ENCODE results near the gene RAB44.

RAB44 gene

DNA sequence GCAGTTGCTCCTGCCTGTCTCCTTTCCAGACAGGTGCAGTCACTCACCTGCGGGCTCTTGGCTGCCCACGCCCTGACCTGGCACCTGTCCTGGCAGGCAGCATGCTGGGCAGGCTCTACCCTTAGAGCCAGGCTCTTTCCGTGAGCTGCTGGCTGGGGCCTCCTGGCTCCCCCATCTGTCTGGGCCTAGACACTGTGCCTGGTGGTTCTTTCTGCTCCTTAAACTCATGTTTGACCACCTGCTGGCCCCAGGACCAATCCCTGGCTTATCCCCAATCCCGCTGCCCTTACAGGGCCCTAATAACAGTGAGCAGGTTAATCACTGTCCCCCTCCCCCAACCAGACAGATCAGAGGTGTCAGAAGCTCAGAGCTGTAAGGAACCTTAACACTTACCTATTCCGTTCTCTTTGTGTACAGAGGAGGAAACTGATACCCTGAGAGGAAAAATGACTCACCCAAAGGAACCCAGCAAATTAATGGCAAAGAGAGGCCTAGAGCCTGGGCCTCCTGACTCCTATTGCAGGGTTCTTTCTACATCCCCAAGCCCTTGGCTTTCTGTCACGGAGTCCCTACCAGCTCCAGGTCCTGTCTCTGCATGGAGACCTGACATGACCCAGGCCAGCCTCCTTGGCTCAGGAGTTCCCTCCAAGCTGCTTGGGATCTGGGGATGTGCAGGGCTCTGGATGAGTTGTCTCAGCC is 54.7 kb downstream of the RAB44 start:
- peak; percentile 52 for DNase-seq (ENCODE audit: low read depth)

DNA sequence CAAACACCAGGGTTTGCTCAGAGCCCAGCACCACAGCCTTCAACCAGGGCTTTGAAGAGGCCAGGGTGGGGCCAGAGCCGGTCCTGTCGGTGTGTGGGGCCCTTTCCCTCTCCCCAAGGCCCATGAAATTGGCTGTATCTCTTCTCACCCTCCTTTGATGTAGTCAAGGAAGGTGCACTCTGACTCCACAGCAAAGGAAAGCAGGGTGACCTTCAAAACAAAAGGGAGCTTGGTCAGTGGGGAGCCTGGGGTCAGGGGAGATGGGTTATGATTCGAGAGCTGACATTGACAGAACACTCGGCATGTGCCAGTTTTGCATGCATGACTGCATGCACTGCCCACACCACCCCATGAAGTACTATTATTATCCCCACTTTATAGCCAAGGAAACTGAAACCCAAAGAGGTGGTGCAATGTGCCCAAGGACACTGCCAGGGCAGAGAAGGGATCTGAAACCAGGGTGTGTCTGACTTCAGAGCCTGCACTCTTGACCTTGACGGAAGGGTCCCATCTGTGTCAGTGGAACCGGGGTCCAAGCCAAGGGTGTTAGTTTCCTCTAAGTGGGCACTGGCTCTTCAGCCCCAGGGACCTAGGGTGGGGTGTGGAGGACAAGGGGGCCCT is 55.4 kb downstream of the RAB44 start:
- no peak for DNase-seq (ENCODE audit: low read depth)

DNA sequence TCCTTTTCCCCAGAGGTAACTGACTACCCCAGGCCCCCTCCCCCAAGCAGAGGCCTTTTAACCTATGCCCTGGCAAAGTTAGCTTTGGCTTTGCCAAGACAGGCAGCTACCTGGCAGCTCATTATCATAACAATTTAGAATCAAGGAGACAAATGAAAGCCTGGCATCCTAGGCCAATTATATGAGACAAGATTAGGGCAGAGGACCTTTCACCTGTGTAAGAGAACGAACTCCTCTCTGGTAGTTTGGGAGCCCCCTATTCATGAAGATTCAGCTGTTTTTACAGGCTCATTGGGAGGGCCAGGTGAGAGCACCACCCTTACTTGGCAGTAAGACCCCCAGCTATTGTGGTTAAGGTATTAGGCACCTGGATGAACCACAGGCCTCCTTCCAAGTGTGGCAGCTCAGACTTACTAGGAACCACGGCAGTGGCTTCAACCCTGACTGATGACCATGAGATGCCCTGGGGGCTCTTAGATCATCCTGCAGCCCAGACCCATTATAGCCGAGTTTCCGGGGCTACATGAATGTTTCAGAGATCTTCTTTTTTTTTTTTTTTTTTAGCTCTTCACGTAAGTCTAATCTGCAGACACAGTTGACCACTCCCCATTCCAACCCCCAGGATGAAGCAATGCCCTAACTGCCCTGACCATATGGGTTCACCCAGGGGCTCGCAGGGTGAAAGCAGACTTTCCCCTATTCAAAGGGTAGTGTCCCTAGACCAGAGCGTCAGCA is 56.2 kb downstream of the RAB44 start:
- DNase-seq (ENCODE audit: low read depth): peak; percentile 88

DNA sequence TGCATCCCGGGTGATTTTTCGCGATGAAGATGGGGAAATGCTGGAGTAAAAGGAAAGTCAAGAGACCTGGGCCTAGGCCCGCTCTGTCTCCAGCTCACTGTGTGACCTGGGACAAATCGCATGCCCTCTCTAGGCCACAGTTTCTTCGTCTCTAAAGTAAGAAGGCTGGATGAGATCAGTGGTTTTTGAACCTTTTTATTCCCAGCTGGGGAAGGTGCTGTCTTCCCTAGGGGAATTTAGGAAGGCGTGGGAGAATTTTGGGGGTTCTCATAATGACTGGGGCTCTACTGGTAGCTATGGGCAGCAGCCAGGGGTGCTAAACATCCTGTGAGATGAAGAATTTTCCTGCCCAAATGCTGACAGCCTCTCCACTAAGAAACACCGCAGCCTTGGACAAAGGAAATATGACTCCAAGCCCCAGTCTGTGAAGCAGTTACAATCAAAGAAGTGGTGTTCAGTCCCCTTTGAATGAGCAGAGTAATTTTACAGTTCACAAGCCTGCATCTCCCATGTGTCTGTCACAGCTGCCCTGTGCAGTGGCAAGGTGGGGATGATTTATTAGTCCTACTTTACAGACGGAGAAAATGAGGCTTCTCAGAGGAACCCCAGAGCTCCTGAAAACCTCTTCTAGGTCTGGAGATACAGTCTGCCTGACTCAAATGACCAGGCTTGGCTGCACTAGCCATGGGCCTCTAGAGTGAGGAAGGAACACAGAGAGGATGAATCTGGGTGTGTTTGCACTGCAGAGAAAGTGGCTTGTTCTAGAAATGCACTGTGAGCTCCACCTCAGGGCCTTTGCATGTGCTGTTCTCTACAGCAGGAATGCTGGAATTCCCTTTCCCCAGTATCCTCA is 57.2 kb downstream of the RAB44 start:
- DNase-seq (ENCODE audit: low read depth): peak; percentile 39

DNA sequence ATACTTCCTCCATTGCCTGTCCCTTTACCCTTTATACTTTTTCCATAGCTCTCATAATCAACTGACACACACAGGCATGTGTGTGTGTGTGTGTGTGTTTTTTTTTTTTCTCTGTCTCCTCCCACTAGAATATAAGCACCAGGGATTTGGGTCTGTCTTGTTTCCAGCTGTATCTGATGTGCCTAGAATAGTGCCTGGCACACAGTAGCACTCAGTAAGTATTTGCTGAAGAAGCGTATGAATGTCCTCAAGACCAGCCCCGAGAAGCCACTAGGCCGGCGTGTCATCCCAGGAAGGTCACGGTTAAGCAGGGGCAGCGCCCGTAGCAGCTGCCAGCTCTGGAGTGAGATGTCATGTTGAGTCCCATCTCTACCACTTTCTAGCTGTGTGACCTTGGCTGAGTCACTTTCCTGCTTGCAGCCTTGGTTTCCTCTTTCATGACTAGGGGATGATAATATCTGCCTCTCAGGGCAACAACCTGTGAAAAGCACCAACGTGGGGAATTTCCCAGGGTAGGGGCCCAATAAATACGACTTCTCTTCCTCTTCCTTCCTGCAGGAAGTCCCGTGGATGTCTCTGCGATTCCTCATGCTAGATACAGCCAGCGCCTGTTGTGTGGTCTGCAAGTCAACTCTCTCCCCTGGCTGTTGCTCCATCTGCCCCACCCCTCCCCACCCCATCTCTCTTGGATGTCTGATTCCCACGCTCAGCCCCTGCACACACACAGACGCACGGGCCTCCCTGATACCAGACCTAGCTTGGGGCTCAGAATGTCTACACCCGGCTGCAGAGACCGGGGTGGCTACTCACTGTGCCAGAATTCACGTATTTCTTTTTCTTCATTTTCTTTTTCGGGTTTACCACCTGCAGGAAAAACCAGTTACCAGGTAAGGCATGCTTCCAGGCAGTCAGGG is 58.1 kb downstream of the RAB44 start:
- peak; percentile 97 for DNase-seq (ENCODE audit: low read depth)

DNA sequence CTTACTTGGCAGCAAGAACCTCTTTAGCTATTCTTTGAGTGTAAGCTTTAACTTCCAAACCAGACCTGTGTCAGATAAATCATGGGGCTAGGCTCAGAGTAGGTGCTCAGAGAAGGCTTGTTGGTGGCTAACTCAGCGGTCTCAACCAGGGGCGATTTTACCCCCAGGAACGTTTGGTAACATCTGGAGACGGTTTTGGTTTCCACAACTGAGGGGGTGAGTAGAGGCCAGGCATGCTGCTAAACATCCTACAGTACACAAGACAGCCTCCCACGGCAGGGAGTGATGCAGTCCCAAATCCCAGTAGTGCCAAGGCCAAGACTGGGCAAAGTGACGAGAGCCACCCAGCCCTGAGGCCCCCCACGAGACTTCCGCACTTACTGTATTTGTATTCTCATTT is 59.2 kb downstream of the RAB44 start:
- no peak for DNase-seq (ENCODE audit: low read depth)

DNA sequence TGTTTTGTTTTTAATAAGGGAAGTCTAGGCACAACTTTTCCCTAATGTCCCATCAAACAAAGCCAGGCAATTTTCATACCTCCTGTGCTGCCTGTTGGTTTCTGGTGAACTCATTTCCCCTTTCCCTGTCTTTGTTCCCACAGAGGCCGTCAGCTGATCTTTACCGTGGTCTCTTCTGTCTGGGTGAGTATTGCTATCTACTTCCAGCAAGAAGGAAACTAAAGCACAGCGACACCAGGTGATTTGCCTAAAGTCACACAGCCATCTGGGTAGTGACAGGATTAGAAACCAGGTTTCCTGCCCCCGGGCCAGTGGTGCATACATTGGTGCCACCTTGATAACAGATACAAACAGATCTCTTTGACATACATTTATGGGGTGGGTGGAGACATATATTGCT is 59.6 kb downstream of the RAB44 start:
- DNase-seq (ENCODE audit: low read depth): no peak

DNA sequence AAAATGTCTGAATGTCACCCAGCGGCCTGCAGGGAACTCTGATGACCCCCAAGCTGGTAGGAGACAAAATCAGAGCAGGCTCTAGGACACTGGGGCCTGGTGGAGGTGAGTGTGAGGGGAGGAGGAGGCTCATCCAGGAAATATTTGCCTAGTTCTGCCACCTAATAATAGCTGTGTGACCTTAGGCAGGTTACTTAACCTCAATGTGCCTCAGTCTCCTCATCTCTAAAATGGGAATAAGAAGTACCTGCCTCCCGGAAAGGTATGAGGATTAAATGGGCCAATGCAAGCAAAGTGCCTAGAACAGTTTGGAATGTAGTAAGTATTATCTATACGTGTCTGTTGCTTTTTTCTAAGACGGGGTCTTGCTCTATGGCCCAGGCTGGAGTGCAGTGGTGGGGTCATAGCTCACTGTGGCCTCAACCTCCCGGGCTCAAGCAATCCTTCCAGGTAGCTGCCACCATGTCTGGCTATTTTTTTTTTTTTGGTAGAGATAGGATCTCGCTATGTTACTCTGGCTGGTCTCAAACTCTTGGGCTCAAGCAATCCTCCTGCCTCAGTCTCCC is 60.4 kb downstream of the RAB44 start:
- DNase-seq (ENCODE audit: low read depth): no peak

DNA sequence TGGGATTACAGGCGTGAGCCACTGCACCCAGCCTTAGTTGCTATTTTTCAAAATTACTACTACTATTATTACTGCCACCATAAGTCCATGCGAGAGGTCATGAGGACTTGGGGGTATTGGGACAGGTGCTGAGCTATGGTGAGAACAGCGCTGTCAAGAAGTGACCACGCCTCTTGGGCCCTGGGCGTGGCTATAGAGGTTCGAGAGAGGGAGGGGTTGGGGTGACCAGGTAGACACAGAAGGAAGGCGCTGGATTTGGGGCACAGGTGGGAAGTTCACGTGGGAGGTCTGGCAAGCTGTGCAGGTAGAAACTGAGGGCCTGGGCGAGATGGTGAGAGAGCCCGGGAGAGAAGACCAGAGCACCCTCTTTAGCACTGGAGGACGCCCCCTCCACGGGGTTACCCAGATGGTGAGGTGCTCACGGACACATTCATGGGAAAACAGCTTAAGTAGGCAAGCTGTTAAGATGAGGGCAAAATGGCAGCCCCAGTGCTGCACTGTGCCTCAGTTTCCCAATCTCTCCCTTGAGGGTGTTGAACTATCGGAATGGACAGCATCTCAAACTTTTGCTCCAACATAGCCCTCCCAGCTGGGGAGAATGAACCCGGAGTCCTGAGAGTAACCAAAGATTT is 61.0 kb downstream of the RAB44 start:
- DNase-seq (ENCODE audit: low read depth): no peak

DNA sequence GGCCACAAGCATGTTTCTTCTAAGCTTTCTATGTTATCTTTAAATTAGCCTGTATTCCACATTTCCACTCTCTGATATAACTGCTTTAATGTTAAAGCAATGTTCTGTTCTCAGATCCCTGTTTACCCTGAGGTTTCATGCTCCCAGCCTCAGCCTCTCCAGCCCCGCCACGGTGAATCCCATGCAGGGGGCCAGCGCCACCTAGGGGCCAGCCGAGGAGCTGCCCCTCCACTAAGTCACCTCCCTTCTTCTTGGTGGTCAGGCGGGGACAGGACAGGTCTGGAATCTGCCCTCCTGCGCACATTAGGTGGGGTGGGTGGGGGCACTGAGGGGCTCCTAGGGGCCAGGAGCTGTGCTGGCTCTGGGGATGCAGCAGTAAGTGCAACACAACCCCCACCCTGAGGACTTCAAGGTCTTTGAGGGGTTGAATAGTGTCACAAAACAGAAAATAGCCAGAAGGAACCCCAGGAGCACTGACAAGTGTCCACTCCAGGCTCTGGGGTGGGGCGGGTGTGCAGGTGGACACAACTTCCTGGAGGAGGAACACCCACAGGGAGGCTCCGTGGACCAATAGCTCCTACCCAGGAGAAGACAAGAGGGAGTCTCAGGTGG is 61.6 kb downstream of the RAB44 start:
- peak; percentile 83 for DNase-seq (ENCODE audit: low read depth)

DNA sequence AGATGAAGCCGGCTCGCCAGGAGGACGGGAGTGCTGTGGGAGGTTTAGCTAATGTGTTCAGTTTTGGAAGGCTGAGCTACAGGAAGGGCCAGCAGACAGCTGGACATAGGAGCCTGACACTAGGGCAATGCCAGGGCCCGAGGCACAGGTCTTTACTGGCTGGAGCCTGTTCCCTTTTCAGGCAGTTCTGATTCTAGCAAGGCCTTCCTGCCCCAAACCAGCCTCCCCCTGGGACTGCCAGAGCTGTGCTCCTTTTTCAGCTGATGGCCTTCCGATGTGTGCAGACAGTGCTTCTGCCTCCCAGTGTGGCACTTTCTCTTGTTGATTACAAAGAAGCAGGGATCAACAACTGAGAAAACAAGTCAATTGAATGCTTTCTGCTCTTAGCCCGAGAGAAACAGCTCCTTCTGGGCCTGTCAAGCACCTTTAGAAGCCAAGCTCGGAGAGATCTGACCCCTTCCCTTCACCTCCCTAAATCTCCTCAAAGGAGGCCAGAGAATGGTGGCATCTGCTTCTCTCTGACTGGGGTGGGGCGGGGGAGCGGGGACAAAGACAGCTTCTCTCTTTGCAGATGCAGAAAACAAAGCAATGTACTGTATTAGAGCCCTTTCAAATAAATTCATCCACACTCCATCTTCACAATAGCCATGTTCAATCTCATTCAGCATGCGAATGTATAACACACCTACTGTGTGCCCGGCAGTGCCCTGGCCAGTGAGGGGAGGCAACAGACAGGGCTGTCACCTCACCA is 63.2 kb downstream of the RAB44 start:
- no peak for DNase-seq (ENCODE audit: low read depth)

DNA sequence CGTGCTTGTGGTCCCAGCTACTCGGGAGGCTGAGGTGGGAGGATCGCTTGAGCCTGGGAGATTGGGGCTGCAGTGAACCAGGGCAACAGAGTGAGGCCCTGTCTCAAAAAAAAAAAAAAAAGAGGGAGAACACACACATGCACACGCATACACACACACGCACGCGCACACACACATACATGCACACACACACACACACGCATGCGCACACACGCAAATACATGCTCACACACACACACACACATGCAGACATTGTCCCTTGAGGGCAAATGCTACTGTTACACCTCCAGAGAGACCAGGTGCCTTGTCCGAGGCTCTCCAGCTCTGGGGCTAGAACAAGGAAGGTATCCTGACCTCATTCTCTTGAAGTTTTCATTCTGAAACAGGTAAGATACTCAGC is 64.5 kb downstream of the RAB44 start:
- DNase-seq (ENCODE audit: low read depth): no peak

DNA sequence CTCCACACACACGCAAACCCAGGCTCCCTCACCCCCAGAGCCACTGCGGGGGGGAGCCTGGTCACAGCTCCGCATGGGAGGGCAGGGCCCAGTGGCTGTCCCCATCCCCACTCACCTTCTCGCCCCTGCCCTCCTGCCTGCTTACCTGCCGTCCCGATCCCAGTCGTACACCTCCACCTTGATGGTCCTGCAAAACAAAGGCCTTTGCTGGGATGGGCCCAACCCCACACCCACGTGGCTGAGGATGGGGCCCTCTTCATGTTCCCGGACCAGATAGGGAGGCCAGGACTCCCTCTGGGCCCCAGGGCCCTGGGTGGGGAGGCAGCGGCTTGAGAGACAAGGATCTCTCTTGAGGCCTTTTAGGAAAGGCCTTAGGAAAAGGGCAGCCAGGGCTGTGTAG is 67.6 kb downstream of the RAB44 start:
- DNase-seq (ENCODE audit: low read depth): no peak

DNA sequence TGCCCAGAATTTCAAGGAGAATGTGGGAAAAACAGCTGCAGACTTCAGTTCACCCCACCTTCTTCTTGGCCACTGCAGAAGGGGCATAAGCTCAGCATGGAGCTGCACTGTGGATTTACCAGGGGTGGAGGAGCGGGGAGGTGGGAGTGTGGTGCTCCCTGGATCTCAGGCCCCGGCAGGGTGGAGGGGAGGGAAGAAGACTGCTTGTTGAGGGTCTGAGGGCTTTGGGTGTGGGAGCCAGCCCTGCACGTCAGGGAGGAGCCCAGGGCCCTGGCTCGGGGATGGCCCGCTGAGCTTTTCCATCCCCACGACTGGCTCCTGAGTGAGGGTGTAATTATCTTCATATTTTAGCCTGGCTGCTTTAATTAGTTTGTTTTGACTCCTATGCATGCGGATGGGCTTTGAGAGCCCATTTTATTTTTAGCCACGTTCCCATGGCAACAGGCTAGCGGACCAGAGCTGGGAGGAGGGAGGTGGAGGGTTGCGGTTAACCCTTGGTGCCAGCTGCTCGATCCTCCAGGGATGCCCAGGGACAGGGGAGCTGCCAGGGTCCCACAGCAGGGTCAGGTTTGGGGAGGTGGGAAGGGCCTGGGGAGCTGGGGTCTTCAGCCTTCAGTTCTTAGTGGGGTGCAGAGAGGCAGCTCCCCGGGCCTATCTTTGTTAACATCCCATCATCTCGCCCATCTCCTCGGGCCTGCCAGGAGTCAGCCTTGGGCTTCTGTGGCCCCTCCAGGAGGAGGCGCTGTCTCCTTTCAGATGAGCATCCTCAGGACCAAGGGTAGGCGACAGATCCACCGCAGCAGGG is 68.2 kb downstream of the RAB44 start:
- DNase-seq (ENCODE audit: low read depth): peak; percentile 87

DNA sequence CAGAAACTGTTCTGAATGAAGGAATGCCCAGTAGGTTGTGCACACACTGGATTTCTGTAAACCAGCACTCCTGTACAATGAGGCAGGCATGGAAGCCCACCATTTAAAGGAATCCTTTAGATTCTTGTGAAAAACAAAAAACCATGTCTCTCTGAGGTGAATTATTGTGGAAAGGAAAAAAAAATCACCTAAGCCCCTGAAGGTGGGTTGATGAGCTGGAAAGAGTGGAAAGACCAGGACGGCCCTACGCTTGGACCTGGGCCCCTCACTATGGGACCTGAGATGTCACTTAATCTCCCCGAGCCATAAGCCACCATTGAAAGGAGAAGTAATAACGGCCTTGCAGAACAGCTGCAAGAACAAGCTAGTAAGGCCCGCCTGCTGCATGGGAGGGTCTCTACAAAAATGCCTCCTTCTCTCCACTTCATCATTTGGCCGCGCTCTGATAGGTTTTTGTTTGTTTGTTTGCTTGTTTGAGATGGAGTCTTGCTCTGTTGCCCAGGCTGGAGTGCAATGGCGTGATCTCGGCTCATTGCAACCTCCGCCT is 68.8 kb downstream of the RAB44 start:
- DNase-seq (ENCODE audit: low read depth): no peak

DNA sequence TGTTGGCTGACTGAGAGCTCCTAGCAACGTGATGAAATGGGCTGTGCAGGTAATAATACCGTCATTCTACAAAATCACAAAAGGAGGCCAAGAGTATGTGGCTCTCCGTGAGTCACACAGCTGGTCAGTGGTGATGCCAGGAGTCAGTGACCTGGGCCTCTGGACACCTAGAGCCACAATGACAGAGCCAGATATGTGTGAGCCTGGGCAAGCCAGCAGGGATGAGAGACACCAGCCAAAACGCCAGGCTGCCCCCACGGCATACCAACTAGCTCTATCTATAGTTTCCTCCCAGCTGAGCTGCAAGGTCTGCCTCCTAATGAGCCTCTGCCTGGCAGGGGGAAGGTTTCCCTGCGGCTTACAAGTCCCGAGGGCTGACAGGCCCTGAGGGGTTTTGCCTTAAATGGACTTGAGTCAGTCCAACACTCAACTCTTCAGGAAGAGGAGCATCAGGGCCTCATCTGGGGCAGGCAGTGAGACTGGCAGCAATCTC is 71.6 kb downstream of the RAB44 start:
- peak; percentile 84 for DNase-seq (ENCODE audit: low read depth)

DNA sequence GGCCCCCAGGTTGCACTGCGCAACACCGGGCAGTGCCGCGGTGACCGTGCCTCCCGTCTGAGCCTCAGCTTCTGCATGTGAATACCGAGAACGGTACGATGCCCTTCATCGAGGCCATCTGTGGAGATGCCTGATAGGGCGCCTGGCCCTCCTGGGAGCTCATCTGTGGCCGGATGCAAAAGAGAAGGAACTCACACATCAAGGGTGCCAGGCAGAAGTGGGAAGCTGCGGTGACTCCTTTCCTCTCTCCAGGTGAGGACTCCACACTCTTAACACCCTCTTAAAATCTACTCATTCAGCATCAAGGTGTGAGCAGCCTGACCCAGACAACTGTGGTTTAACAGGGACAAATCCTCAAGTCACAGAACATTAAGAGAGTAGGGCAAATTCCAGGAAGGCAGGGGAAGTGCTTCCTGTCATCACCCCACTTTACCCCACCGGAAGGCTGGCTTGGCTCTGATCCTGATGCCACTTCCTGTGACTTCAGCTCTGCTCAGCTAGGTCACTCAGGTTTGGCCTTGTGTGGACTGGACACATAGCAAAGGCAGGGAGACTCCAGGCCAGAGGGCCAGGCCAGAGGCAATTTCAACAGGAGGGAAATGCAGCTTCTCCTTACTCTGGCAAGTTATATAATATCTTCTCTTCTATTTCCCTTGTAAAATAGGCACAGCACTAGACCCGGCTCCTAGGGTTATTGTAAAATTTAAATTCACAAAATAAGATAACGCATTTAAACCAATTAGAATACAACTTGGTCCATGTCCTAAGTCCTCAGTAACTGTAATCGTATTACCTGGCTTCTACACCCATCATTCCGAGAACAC is 72.3 kb downstream of the RAB44 start:
- peak; percentile 85 for DNase-seq (ENCODE audit: low read depth)

All from ELR (cell line).